ENCODE results near the gene SLC13A3. TPM values are rescaled to one million over a fixed set of nuclear protein-coding genes. Genes with fewer than 3 reads are reported as not detected.

Gene SLC13A3
- total RNA-seq, 1 experiment from 2014 or later = 1.3 TPM

DNA sequence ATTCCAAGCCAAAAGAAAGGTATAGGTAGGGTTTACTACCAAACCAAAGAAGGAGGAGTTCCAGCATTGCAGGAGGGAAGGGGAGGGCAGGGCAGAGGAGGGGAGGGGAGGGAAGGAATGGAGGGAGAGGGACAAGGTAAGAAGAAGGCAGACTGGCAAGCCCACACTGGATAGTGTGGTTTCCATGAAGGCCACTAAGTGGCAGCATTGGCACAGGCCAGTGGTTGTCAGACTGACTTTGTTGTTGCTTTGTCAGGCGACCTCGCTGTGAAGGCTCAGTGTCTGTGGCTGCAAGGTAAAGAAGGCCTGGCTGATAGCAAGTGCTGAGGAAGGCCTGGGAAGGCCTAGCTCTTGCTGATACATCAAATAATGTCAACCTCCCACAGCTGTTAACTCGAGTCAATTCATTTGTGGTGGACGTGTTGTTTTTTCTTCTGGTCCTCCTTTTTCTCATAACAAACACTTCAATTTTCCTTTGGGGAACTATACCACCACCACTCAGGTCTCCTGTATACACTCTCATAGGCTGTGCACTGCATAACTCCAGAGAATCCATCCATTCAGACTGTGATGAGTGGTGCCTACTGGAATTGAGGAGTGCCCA, 130.2 kb downstream of the SLC13A3 start:
- no peak overlapping the region for H3K27ac ChIP-seq (ENCODE audit: low read depth, low read length, poor library complexity, severe bottlenecking)
- H3K9me3 ChIP-seq (ENCODE audit: low read depth, low read length, poor library complexity, severe bottlenecking) = no peaks in the 10 kb centered on the region
- H3K36me3 ChIP-seq (ENCODE audit: insufficient read depth, low read length, poor library complexity, severe bottlenecking) = no peaks in the 10 kb centered on the region
- intact Hi-C loops (cut with micrococcal nuclease; ENCODE audit: unreplicated experiment) = loop anchor here (1.0 kb wide), 1 partner anchor 160 kb away; no protein-coding TSS in a partner anchor
- ChIA-PET CTCF (no interaction called here), POLR2A (ENCODE audit: low non-redundant PET) (no interaction called here)
- TF ChIP-seq, protein P1, sequence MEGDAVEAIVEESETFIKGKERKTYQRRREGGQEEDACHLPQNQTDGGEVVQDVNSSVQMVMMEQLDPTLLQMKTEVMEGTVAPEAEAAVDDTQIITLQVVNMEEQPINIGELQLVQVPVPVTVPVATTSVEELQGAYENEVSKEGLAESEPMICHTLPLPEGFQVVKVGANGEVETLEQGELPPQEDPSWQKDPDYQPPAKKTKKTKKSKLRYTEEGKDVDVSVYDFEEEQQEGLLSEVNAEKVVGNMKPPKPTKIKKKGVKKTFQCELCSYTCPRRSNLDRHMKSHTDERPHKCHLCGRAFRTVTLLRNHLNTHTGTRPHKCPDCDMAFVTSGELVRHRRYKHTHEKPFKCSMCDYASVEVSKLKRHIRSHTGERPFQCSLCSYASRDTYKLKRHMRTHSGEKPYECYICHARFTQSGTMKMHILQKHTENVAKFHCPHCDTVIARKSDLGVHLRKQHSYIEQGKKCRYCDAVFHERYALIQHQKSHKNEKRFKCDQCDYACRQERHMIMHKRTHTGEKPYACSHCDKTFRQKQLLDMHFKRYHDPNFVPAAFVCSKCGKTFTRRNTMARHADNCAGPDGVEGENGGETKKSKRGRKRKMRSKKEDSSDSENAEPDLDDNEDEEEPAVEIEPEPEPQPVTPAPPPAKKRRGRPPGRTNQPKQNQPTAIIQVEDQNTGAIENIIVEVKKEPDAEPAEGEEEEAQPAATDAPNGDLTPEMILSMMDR (conservative IDR thresholded peaks at IDR 0.05; ENCODE audit: low read depth, low read length) = peak; percentile 62
- no peak for TF ChIP-seq EZH2 (IDR thresholded peaks at IDR 0.05; ENCODE audit: borderline replicate concordance, low read depth, low read length, poor library complexity, severe bottlenecking)
- DNase-seq (ENCODE audit: low spot score) = peak; percentile 50
- H3K4me1 ChIP-seq (ENCODE audit: insufficient read depth, low read length, poor library complexity, severe bottlenecking) = no peaks in the 10 kb centered on the region
- no peak overlapping the region for H3K4me3 ChIP-seq (ENCODE audit: low read depth, low read length, poor library complexity, severe bottlenecking)
- no TSS peak for BruUV-seq (replicated peaks)
- H3K27me3 ChIP-seq (replicated peaks; ENCODE audit: insufficient read depth, low read depth, low read length, poor library complexity) = no peaks in the 10 kb centered on the region

DNA sequence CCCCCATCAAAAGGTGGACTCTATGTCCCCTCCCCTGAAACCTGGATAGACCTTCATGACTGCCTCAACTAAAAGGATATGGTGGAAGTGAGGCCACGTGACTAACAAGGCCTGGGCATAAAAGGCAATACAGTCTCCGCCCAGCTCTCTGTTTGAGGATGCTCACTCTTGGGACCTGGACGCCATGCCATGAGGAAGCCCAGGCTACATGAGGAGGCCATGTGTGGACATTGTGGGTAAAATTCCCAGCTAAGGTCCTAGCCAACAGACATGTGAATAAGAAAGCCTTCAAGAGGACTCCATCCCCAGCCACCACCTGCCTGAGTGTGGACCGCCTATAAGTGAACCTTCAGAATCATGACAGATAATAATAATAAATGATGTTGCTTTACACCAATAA, 130.7 kb downstream of the SLC13A3 start:
- intact Hi-C loops (cut with micrococcal nuclease; ENCODE audit: unreplicated experiment) = no loop called here
- DNase-seq (ENCODE audit: low spot score) = no peak
- Histone ChIP-seq H3K4me1 (ENCODE audit: insufficient read depth, low read length, poor library complexity, severe bottlenecking) (no peaks in the 10 kb centered on the region), H3K27me3 (replicated peaks; ENCODE audit: insufficient read depth, low read depth, low read length, poor library complexity) (no peaks in the 10 kb centered on the region), H3K9me3 (ENCODE audit: low read depth, low read length, poor library complexity, severe bottlenecking) (no peaks in the 10 kb centered on the region), H3K4me3 (ENCODE audit: low read depth, low read length, poor library complexity, severe bottlenecking) (no peak overlapping the region), H3K27ac (ENCODE audit: low read depth, low read length, poor library complexity, severe bottlenecking) (no peak overlapping the region), H3K36me3 (ENCODE audit: insufficient read depth, low read length, poor library complexity, severe bottlenecking) (no peaks in the 10 kb centered on the region)
- TF ChIP-seq, protein P1 (conservative IDR thresholded peaks at IDR 0.05; ENCODE audit: low read depth, low read length) = no peak
- BruUV-seq (replicated peaks) = no TSS peak
- ChIA-PET CTCF (no interaction called here), POLR2A (ENCODE audit: low non-redundant PET) (no interaction called here)

- ChIA-PET POLR2A (ENCODE audit: low non-redundant PET) (no interaction called here), CTCF (interaction anchor here (0.8 kb wide), 1 partner anchor 168 kb away, joined by 4 read pairs; no protein-coding TSS in a partner anchor)
- Histone ChIP-seq H3K27ac (ENCODE audit: low read depth, low read length, poor library complexity, severe bottlenecking) (no peak overlapping the region), H3K4me3 (ENCODE audit: low read depth, low read length, poor library complexity, severe bottlenecking) (no peak overlapping the region), H3K9me3 (ENCODE audit: low read depth, low read length, poor library complexity, severe bottlenecking) (no peaks in the 10 kb centered on the region), H3K36me3 (ENCODE audit: insufficient read depth, low read length, poor library complexity, severe bottlenecking) (no peaks in the 10 kb centered on the region), H3K4me1 (ENCODE audit: insufficient read depth, low read length, poor library complexity, severe bottlenecking) (no peaks in the 10 kb centered on the region), H3K27me3 (replicated peaks; ENCODE audit: insufficient read depth, low read depth, low read length, poor library complexity) (peaks cover 4% of the 10 kb centered on the region)
- intact Hi-C loops (cut with micrococcal nuclease; ENCODE audit: unreplicated experiment) = no loop called here
- TF ChIP-seq EZH2 (IDR thresholded peaks at IDR 0.05; ENCODE audit: borderline replicate concordance, low read depth, low read length, poor library complexity, severe bottlenecking) = no peak
- TF ChIP-seq, protein P1 (conservative IDR thresholded peaks at IDR 0.05; ENCODE audit: low read depth, low read length) = no peak
- BruUV-seq (replicated peaks) = no TSS peak
- DNase-seq (ENCODE audit: low spot score) = no peak
Observed at GRCh38 chr20:46519471-46520068, 131.7 kb downstream of the SLC13A3 start.
